HepG2 (cell line): ENCODE results near the gene DHRS11. TPM values are rescaled to one million over a fixed set of nuclear protein-coding genes. Genes with fewer than 3 reads are reported as not detected.

Experiments used
- ATAC-seq: fragments of 200-7000 bp; cut with Tn5 transposase; 3 replicates; pipeline ENCODE4 v1.9.1; 2020; ENCODE audit warnings: mild to moderate bottlenecking, moderate library complexity
- BruUV-seq: library from RNA; stranded (reverse); fragments of 400-500 nt; replicated peaks from 2 replicates; lab custom pipeline; 2021; lab: Mats Ljungman, UMichigan
- CTCF ChIA-PET: fragments of 300-600 bp; formaldehyde crosslinking; extraction: SDS; loops from one replicate; lab custom pipeline; 2021; ENCODE audit warnings: low total read pairs, inconsistent platforms, low intra/inter-chr PET ratio; lab: Yijun Ruan, JAX
- POLR2A ChIA-PET: fragments of 350-600 bp; sonication (Branson Sonifier 250); formaldehyde crosslinking; loops from one replicate; lab custom pipeline; 2020; ENCODE audit warnings: antibody characterized with exemption, inconsistent platforms; lab: Yijun Ruan, JAX
- DNase-seq: peaks from one replicate; pipeline ENCODE4 v3.0.0-alpha.2; 2015; ENCODE audit warnings: low spot score
- FAIRE-seq: peaks from 3 replicates; lab custom pipeline; 2011; peaks lifted over from hg19 to GRCh38; lab: Jason Lieb, UNC
- H2AFZ ChIP-seq: one replicate; pipeline ENCODE4 v1.6.1; 2011; ENCODE audit warnings: low read length, inconsistent platforms
- H3K27ac ChIP-seq: fragments of 300-600 bp; 3 replicates; pipeline ENCODE4 v1.8.0; 2011; ENCODE audit warnings: mixed run types, mild to moderate bottlenecking, mixed read lengths, low read length, inconsistent platforms; ENCODE audit not compliant: insufficient read depth; ENCODE audit errors: extremely low read length
- H3K27me3 ChIP-seq, 2 experiments: fragments of 200-600 bp in 1 of 2; 2 replicates in 1 of 2; 3 replicates in 1 of 2; pipeline versions ENCODE4 v1.6.0 to v1.8.0; 2011; ENCODE audit warnings: low read length in 2 of 2, mild to moderate bottlenecking in 2 of 2, moderate library complexity in 2 of 2, inconsistent platforms in 1 of 2; ENCODE audit not compliant: insufficient read depth in 2 of 2, control insufficient read depth in 1 of 2
- H3K36me3 ChIP-seq, 2 experiments: fragments of 200-600 bp in 1 of 2; replicated peaks in 1 of 2; 2 replicates in 1 of 2; 3 replicates in 1 of 2; pipeline versions ENCODE4 v1.5.1 to v1.8.0; 2011; ENCODE audit warnings: low read length in 2 of 2, inconsistent platforms in 1 of 2; ENCODE audit not compliant: insufficient read depth in 2 of 2, control insufficient read depth in 1 of 2
- H3K4me1 ChIP-seq: 2 replicates; pipeline ENCODE4 v1.5.1; 2012; ENCODE audit warnings: low read length, inconsistent platforms; ENCODE audit not compliant: insufficient read depth
- H3K4me2 ChIP-seq: 2 replicates; pipeline ENCODE4 v1.6.0; 2011; ENCODE audit warnings: low read depth, low read length, inconsistent platforms
- H3K4me3 ChIP-seq, 3 experiments: fragments of 200-600 bp in 1 of 3; sonication (generic), shearing (Covaris generic) in 1 of 3; replicated peaks in 1 of 3; 2 replicates each; pipeline ENCODE4 v1.5.1; 2011 to 2016; ENCODE audit warnings: low read length in 3 of 3, inconsistent platforms in 2 of 3, low read depth in 2 of 3, mild to moderate bottlenecking in 2 of 3, control low read depth in 1 of 3, mixed read lengths in 1 of 3; ENCODE audit not compliant: insufficient read depth in 1 of 3
- H3K79me2 ChIP-seq: one replicate; pipeline ENCODE4 v1.6.1; 2011; ENCODE audit warnings: low read length, inconsistent platforms; ENCODE audit not compliant: insufficient read depth
- H3K9ac ChIP-seq: 2 replicates; pipeline ENCODE4 v1.6.0; 2011; ENCODE audit warnings: mild to moderate bottlenecking, low read depth, low read length, inconsistent platforms; ENCODE audit not compliant: insufficient read depth
- H3K9me3 ChIP-seq: 2 replicates; pipeline ENCODE4 v1.5.1; 2012; ENCODE audit warnings: mild to moderate bottlenecking, low read length
- H4K20me1 ChIP-seq: 2 replicates; pipeline ENCODE4 v1.6.0; 2011; ENCODE audit warnings: inconsistent platforms, mild to moderate bottlenecking, low read length, moderate library complexity; ENCODE audit not compliant: insufficient read depth
- CBX5 ChIP-seq: sonication (generic); formaldehyde crosslinking; IDR thresholded peaks from 2 replicates; pipeline ENCODE4 v1.4.0; 2020; ENCODE audit warnings: missing genetic modification reagents, borderline replicate concordance
- DMAP1 ChIP-seq: IDR thresholded peaks from 2 replicates; pipeline ENCODE4 v1.6.1; 2016
- NCOA5 ChIP-seq: sonication (generic); formaldehyde crosslinking; IDR thresholded peaks from 2 replicates; pipeline ENCODE4 v1.4.0; 2020; ENCODE audit warnings: missing genetic modification reagents
- REST ChIP-seq, 2 experiments: IDR thresholded peaks; 2 replicates each; pipeline ENCODE4 v1.6.1; 2011 to 2012; ENCODE audit warnings: low read length in 2 of 2, borderline replicate concordance in 1 of 2, low read depth in 1 of 2, mild to moderate bottlenecking in 1 of 2, moderate library complexity in 1 of 2
- TBX3 ChIP-seq: fragments of 450-650 bp; IDR thresholded peaks from 2 replicates; pipeline ENCODE4 v1.6.1; 2017; ENCODE audit warnings: antibody characterized with exemption, mild to moderate bottlenecking, inconsistent platforms, borderline replicate concordance
- TOPORS ChIP-seq: sonication (generic); formaldehyde crosslinking; IDR thresholded peaks from 2 replicates; pipeline ENCODE4 v1.8.0; 2023; ENCODE audit warnings: mild to moderate bottlenecking, missing genetic modification reagents
- ZFY ChIP-seq: sonication (generic); formaldehyde crosslinking; IDR thresholded peaks from 2 replicates; pipeline ENCODE4 v1.4.0; 2020; ENCODE audit warnings: missing genetic modification reagents
- ZNF451 ChIP-seq: sonication (generic); formaldehyde crosslinking; IDR thresholded peaks from 2 replicates; pipeline ENCODE4 v1.5.0; 2020; ENCODE audit warnings: mild to moderate bottlenecking, missing genetic modification reagents
- WGBS: methylation state at CpG from one replicate; pipeline ENCODE4 v1.1.6; 2017; ENCODE audit warnings: low lambda C conversion rate; 5-methylcytosine and 5-hydroxymethylcytosine counted together
- in situ Hi-C: cut with HindIII; loops from 2 replicates; pipeline ENCODE4 v1.10.0; 2017; ENCODE audit warnings: low pct_unique_long_range_greater_than_20kb; ENCODE audit not compliant: extremely low pct_ligation_motif_present
- intact Hi-C: fragments of 100-400 bp; cut with micrococcal nuclease; formaldehyde crosslinking; loops from one replicate; pipeline ENCODE4 v1.10.0; 2022; ENCODE audit not compliant: unreplicated experiment
- polyA plus RNA-seq, 8 experiments: library from polyadenylated mRNA; depleted of rRNA in 3 of 8; stranded (reverse) in 7 of 8; unstranded in 1 of 8; fragments of >200 nt; fragmentation: Illumina TruSeq in 4 of 8; extraction: Trizol in 4 of 8; gene quantifications; 2 replicates each; pipeline versions ENCODE4 v1.2.1 to v1.2.3, GENCODE V29; 2011 to 2016; ENCODE audit warnings: low read depth in 4 of 8, missing spikeins in 1 of 8, mixed read lengths in 1 of 8; ENCODE audit not compliant: insufficient read depth in 1 of 8
- total RNA-seq, 5 experiments: library from RNA; depleted of rRNA; stranded (reverse); fragments of >200 nt; fragmentation: Illumina TruSeq; extraction: Trizol; gene quantifications; 2 replicates each; pipeline ENCODE4 v1.2.3, GENCODE V29; 2016; ENCODE audit warnings: low read depth in 1 of 5

DHRS11 gene
- total and polyA plus RNA-seq, 2 of the 13 experiments (the other 11 are each of a cell fraction or from before 2014, with no cell fraction given) = 28.4 to 41.9 TPM

GRCh38 chr17:36614933-36615332 lies 23.3 kb downstream of the DHRS11 start:
- Histone ChIP-seq H4K20me1 (no peaks in the 10 kb centered on the region), H3K4me1 (no peaks in the 10 kb centered on the region), H3K9me3 (no peaks in the 10 kb centered on the region), H3K9ac (no peak overlapping the region), H3K27me3 (no peaks in the 10 kb centered on the region), H3K79me2 (no peaks in the 10 kb centered on the region), H3K4me3 (no peak overlapping the region), H3K4me2 (no peak overlapping the region), H2AFZ (no peak overlapping the region), H3K36me3 (no peaks in the 10 kb centered on the region), H3K27ac (no peak overlapping the region)
- DNase-seq (no peak), ATAC-seq (no peak), FAIRE-seq (no peak)
- ChIA-PET CTCF (no interaction called here), POLR2A (no interaction called here)
- in situ Hi-C loops = loop anchor here (25.0 kb wide), 1 partner anchor 622 kb away; no protein-coding TSS in a partner anchor
- BruUV-seq = no TSS peak
- intact Hi-C loops = no loop called here
- WGBS = 65% methylated on average over 5 of the region's 5 CpGs
- TF ChIP-seq ZNF451 (CRISPR knock-in tag) (no peak), ZFY (CRISPR knock-in tag) (no peak), CBX5 (CRISPR knock-in tag) (no peak), TOPORS (no peak), NCOA5 (CRISPR knock-in tag) (no peak), TBX3 (no peak), REST (IDR thresholded peaks at IDR 0.05; ENCODE audit: borderline replicate concordance in 1 of 2, low read depth in 1 of 2, low read length in 2 of 2) (no peak), DMAP1 (CRISPR knock-in tag) (no peak)
